PC-3 (cell line): ENCODE measurements around the gene DGAT2.

Source experiments
- CTCF ChIP-seq: fragments of 300-600 bp; sonication (generic); conservative IDR thresholded peaks from 2 replicates; pipeline ENCODE4 v1.5.1; 2017; ENCODE audit warnings: antibody characterized with exemption, low read depth, mild to moderate bottlenecking, low read length
- EZH2phosphoT487 ChIP-seq: fragments of 300-600 bp; sonication (generic); IDR thresholded peaks from 2 replicates; pipeline ENCODE4 v1.6.1; 2018; ENCODE audit warnings: mild to moderate bottlenecking, antibody characterized with exemption, low read length, borderline replicate concordance

- no peak for TF ChIP-seq CTCF
- no peak for TF ChIP-seq EZH2phosphoT487
Measured at GRCh38 chr11:75816561-75817239, 48.1 kb downstream of the DGAT2 start.
